SK-N-SH (cell line): ENCODE measurements around the gene EDEM2. TPM values are rescaled to one million over a fixed set of nuclear protein-coding genes. Genes with fewer than 3 reads are reported as not detected.

Source experiments
- CTCF ChIA-PET: fragments of 300-600, 350-600 bp; formaldehyde crosslinking; extraction: SDS; loops from one replicate; lab custom pipeline; 2021; lab: Yijun Ruan, JAX
- POLR2A ChIA-PET: fragments of 350-600 bp; sonication (Branson Sonifier 250); formaldehyde crosslinking; extraction: SDS; loops from one replicate; lab custom pipeline; 2020; ENCODE audit warnings: antibody characterized with exemption, inconsistent platforms; lab: Yijun Ruan, JAX
- DNase-seq: peaks from one replicate; pipeline ENCODE4 v3.0.0; 2012
- H2AFZ ChIP-seq: fragments of 200-600 bp; sonication (generic); 2 replicates; pipeline ENCODE4 v1.8.1; 2016; ENCODE audit warnings: antibody characterized with exemption, mild to moderate bottlenecking, low read depth
- H3F3A ChIP-seq: fragments of 200-600 bp; sonication (generic); replicated peaks from 2 replicates; pipeline ENCODE3; 2016; ENCODE audit warnings: antibody characterized with exemption, mild to moderate bottlenecking; ENCODE audit not compliant: insufficient read depth
- H3K27ac ChIP-seq, 2 experiments: fragments of 200-500 bp in 1 of 2; fragments of 200-600 bp in 1 of 2; sonication (Bioruptor generic) in 1 of 2; sonication (generic), shearing (Covaris generic) in 1 of 2; 2 replicates each; pipeline versions ENCODE4 v1.5.1 to v1.6.1; 2014 to 2016; ENCODE audit warnings: low read depth in 2 of 2, inconsistent platforms in 1 of 2, low read length in 1 of 2, mild to moderate bottlenecking in 1 of 2, mixed read lengths in 1 of 2
- H3K27me3 ChIP-seq: fragments of 200-600 bp; sonication (generic), shearing (Covaris generic); 2 replicates; pipeline ENCODE4 v1.6.1; 2016; ENCODE audit warnings: mixed run types; ENCODE audit not compliant: insufficient read depth
- H3K36me3 ChIP-seq, 2 experiments: fragments of 200-500 bp in 1 of 2; fragments of 200-600 bp in 1 of 2; sonication (Bioruptor generic) in 1 of 2; sonication (generic) in 1 of 2; replicated peaks in 1 of 2; 2 replicates each; pipeline versions ENCODE3 to v1.5.1; 2014 to 2016; ENCODE audit warnings: low read length in 1 of 2, mild to moderate bottlenecking in 1 of 2; ENCODE audit not compliant: insufficient read depth in 2 of 2, control insufficient read depth in 1 of 2
- H3K4me1 ChIP-seq, 2 experiments: fragments of 200-500 bp in 1 of 2; fragments of 200-600 bp in 1 of 2; sonication (Bioruptor generic) in 1 of 2; sonication (generic), shearing (Covaris generic) in 1 of 2; 2 replicates each; pipeline versions ENCODE4 v1.5.1 to v1.6.1; 2014 to 2016; ENCODE audit warnings: low read depth in 1 of 2, low read length in 1 of 2, mixed run types in 1 of 2; ENCODE audit not compliant: insufficient read depth in 2 of 2, control insufficient read depth in 1 of 2
- H3K4me2 ChIP-seq: fragments of 200-600 bp; sonication (generic), shearing (Covaris generic); 2 replicates; pipeline ENCODE4 v1.6.1; 2017; ENCODE audit warnings: mixed run types
- H3K4me3 ChIP-seq, 2 experiments: fragments of 200-500 bp in 1 of 2; fragments of 200-600 bp in 1 of 2; sonication (Bioruptor generic) in 1 of 2; sonication (generic), shearing (Covaris generic) in 1 of 2; 2 replicates each; pipeline versions ENCODE4 v1.5.1 to v1.8.1; 2014 to 2016; ENCODE audit warnings: low read depth in 2 of 2, inconsistent platforms in 1 of 2, low read length in 1 of 2, mild to moderate bottlenecking in 1 of 2, mixed read lengths in 1 of 2, moderate library complexity in 1 of 2
- H3K79me2 ChIP-seq: fragments of 200-600 bp; sonication (generic); 2 replicates; pipeline ENCODE4 v1.8.1; 2017; ENCODE audit warnings: mild to moderate bottlenecking; ENCODE audit not compliant: insufficient read depth
- H3K9ac ChIP-seq: fragments of 200-600 bp; sonication (generic); 2 replicates; pipeline ENCODE4 v1.6.1; 2017; ENCODE audit warnings: mixed run types
- H3K9me2 ChIP-seq: fragments of 200-600 bp; sonication (generic); 2 replicates; pipeline ENCODE4 v1.6.1; 2017; ENCODE audit warnings: mixed run types
- H3K9me3 ChIP-seq: fragments of 200-600 bp; sonication (generic); 2 replicates; pipeline ENCODE4 v1.6.1; 2017; ENCODE audit warnings: mixed run types, mild to moderate bottlenecking, moderate library complexity
- H4K20me1 ChIP-seq: fragments of 200-600 bp; sonication (generic); 2 replicates; pipeline ENCODE4 v1.6.1; 2017; ENCODE audit warnings: mild to moderate bottlenecking, mixed run types; ENCODE audit not compliant: insufficient read depth
- CHD2 ChIP-seq: fragments of 150-350 bp; IDR thresholded peaks from 2 replicates; pipeline ENCODE4 v1.6.1; 2018; ENCODE audit warnings: low read length; ENCODE audit not compliant: partially characterized antibody
- CTCF ChIP-seq: fragments of 200-600 bp; sonication (generic); IDR thresholded peaks from 2 replicates; pipeline ENCODE4 v1.6.1; 2017; ENCODE audit warnings: antibody characterized with exemption, mild to moderate bottlenecking, moderate library complexity
- ELF1 ChIP-seq: IDR thresholded peaks from 2 replicates; pipeline ENCODE4 v1.4.0; 2012
- FOSL2 ChIP-seq: IDR thresholded peaks from 2 replicates; pipeline ENCODE4 v1.4.0; 2012; ENCODE audit warnings: low read depth, mild to moderate bottlenecking, moderate library complexity, borderline replicate concordance
- FOXM1 ChIP-seq: IDR thresholded peaks from 2 replicates; pipeline ENCODE4 v1.4.0; 2012; ENCODE audit warnings: low read depth, mild to moderate bottlenecking
- GATA2 ChIP-seq: sonication (generic); formaldehyde crosslinking; IDR thresholded peaks from 2 replicates; pipeline ENCODE4 v1.5.0; 2020; ENCODE audit warnings: mild to moderate bottlenecking, missing genetic modification reagents
- IRF3 ChIP-seq: fragments of 150-350 bp; IDR thresholded peaks from 2 replicates; pipeline ENCODE4 v1.6.1; 2016; ENCODE audit warnings: mild to moderate bottlenecking, low read depth, low read length
- JUND ChIP-seq: IDR thresholded peaks from 2 replicates; pipeline ENCODE4 v1.4.0; 2012
- MXI1 ChIP-seq: IDR thresholded peaks from 2 replicates; pipeline ENCODE4 v1.6.1; 2012; ENCODE audit warnings: mild to moderate bottlenecking, low read depth, low read length, improper control_type of control experiment
- NFIC ChIP-seq: IDR thresholded peaks from 2 replicates; pipeline ENCODE4 v1.4.0; 2012; ENCODE audit warnings: borderline replicate concordance
- POLR2AphosphoS5 ChIP-seq: IDR thresholded peaks from 2 replicates; pipeline ENCODE4 v1.6.1; 2012; ENCODE audit warnings: low read depth, low read length
- RCOR1 ChIP-seq: fragments of 150-350 bp; IDR thresholded peaks from 2 replicates; pipeline ENCODE4 v1.6.1; 2017; ENCODE audit warnings: antibody characterized with exemption, low read length
- RXRA ChIP-seq: IDR thresholded peaks from 2 replicates; pipeline ENCODE4 v1.4.0; 2012; ENCODE audit warnings: low read depth, mild to moderate bottlenecking, borderline replicate concordance
- TCF12 ChIP-seq: IDR thresholded peaks from 2 replicates; pipeline ENCODE4 v1.4.0; 2012
- TEAD4 ChIP-seq: IDR thresholded peaks from 2 replicates; pipeline ENCODE4 v1.4.0; 2012; ENCODE audit warnings: mild to moderate bottlenecking, borderline replicate concordance; ENCODE audit not compliant: insufficient read depth
- USF1 ChIP-seq: IDR thresholded peaks from 2 replicates; pipeline ENCODE4 v1.4.0; 2012; ENCODE audit warnings: low read depth, borderline replicate concordance
- ZBTB33 ChIP-seq: IDR thresholded peaks from 2 replicates; pipeline ENCODE4 v1.4.0; 2012; ENCODE audit warnings: low read depth, borderline replicate concordance
- WGBS: methylation state at CpG from one replicate; pipeline ENCODE4 v1.1.6; 2017; ENCODE audit warnings: low lambda C conversion rate; 5-methylcytosine and 5-hydroxymethylcytosine counted together
- polyA plus RNA-seq, 3 experiments: library from polyadenylated mRNA; depleted of rRNA; stranded (reverse); fragments of >200 nt; gene quantifications; 2 replicates each; pipeline ENCODE4 v1.2.3, GENCODE V29; 2012

The EDEM2 gene
- polyA plus RNA-seq, 1 of the 3 experiments (the other 2 are of a cell fraction): 34.3 TPM

GRCh38 chr20:35133031-35133430 lies 14.1 kb downstream of the EDEM2 start:
- ChIA-PET CTCF (interaction anchor here (0.6 to 4.1 kb wide), 5 partner anchors 12 to 1803 kb away, joined by 3 to 15 read pairs (median 3); no protein-coding TSS in a partner anchor), POLR2A (no interaction called here)
- no peaks in the 10 kb centered on the region for H3K27me3 ChIP-seq
- WGBS: 89% methylated on average over 5 of the region's 5 CpGs
- H3K27ac ChIP-seq: no peak overlapping the region
- no peaks in the 10 kb centered on the region for H3K9me3 ChIP-seq
- H3K4me1 ChIP-seq: 0 out of 4 replicates have a peak, but pooled peaks cover 0 to 4% of the 10 kb centered on the region in 2 experiments
- peaks cover 8% of the 10 kb centered on the region for H3F3A ChIP-seq
- no peaks in the 10 kb centered on the region for H4K20me1 ChIP-seq
- H3K4me2 ChIP-seq: no peak overlapping the region
- H2AFZ ChIP-seq: no peak overlapping the region
- H3K36me3 ChIP-seq: peaks cover 23 to 24% of the 10 kb centered on the region in 2 experiments
- H3K9me2 ChIP-seq: no peaks in the 10 kb centered on the region
- DNase-seq: no peak
- TF ChIP-seq USF1: no peak
- no peak for TF ChIP-seq TEAD4
- no peak for TF ChIP-seq POLR2AphosphoS5
- TF ChIP-seq IRF3: no peak
- no peak for TF ChIP-seq ELF1
- TF ChIP-seq NFIC: no peak
- TF ChIP-seq CTCF: no peak
- H3K4me3 ChIP-seq: no peak overlapping the region
- no peaks in the 10 kb centered on the region for H3K79me2 ChIP-seq
- no peak overlapping the region for H3K9ac ChIP-seq

- H2AFZ ChIP-seq: no peak overlapping the region
- TF ChIP-seq IRF3 (no peak), MXI1 (no peak), NFIC (no peak), RCOR1 (no peak), FOSL2 (no peak), FOXM1 (no peak), JUND (no peak), GATA2 (CRISPR knock-in tag) (no peak), RXRA (no peak), ZBTB33 (no peak), CHD2 (no peak), TCF12 (no peak), CTCF (no peak)
Measured at GRCh38 chr20:35131934-35132333, 15.2 kb downstream of the EDEM2 start.

More at GRCh38 chr20:35131934-35132333, 15.2 kb downstream of the EDEM2 start:
- Histone ChIP-seq H3K9ac (no peak overlapping the region), H3K4me1 (0 out of 4 replicates have a peak, but pooled peaks cover 0 to 4% of the 10 kb centered on the region in 2 experiments), H3K79me2 (no peaks in the 10 kb centered on the region), H3K4me3 (no peak overlapping the region), H3K36me3 (peaks cover 24 to 27% of the 10 kb centered on the region in 2 experiments), H3K27ac (no peak overlapping the region), H3K4me2 (no peak overlapping the region), H3F3A (peaks cover 8% of the 10 kb centered on the region), H4K20me1 (no peaks in the 10 kb centered on the region), H3K27me3 (no peaks in the 10 kb centered on the region), H3K9me2 (no peaks in the 10 kb centered on the region), H3K9me3 (no peaks in the 10 kb centered on the region)
- ChIA-PET CTCF (interaction anchor here (0.6 to 2.2 kb wide), 4 partner anchors 13 to 1274 kb away, joined by 3 to 6 read pairs (median 4); no protein-coding TSS in a partner anchor), POLR2A (no interaction called here)
- no peak for DNase-seq
- WGBS: 89% methylated on average over 4 of the region's 4 CpGs
